Globus pallidus (tissue), 1 donor: ENCODE data around the gene ZSCAN25.
"Not testable (repeated sequence)": the region's sequence is repeated elsewhere in the genome, so short reads cannot be mapped to it uniquely, and the experiment has no call there.

Experiments
- DNase-seq: peaks from one replicate; pipeline ENCODE4 v3.0.0-alpha.2; 2015; ENCODE audit warnings: low spot score

ZSCAN25 gene

GRCh38 chr7:99645590-99645989 lies 28.8 kb downstream of the ZSCAN25 start:
- no peak for DNase-seq

GRCh38 chr7:99648843-99649242 lies 32.1 kb downstream of the ZSCAN25 start:
- no peak for DNase-seq

DNA sequence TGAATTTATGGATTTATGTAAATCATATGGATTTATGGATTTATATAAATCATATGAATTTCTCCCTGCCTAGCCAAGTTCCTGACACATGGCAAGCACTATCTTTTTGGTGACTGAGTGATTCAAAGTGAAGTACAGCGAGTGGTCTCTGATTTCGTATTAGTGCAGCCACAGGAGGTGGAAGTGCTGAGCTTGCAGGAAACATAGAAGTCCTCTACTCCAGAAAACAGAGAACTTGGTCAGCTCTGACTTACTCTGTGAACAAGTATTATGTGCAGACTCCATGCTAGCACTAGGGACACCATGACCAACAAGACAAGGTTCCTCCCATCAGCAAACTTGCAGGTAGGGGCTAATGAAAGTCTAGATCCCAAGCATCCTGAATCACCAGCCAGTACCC lies 34.5 kb downstream of the ZSCAN25 start:
- DNase-seq, result no peak

DNA sequence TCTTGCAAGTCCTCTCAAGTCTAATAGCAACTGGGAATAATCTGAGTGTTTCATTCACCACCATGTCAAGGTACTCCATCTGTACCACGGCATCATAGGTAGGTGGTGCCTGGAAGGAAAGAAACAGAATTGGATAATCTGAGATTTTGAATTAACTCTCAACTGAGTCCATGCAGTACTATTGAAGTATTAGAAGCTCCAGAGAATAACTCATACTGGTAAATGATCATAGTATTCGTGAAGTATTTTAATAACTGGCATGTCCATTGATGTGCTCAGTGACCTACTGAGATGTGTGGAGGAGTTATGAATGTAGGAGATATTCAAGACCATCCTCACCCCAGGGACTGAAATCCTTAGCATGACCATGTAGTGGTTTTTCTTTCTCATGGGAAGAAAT lies 35.9 kb downstream of the ZSCAN25 start:
- DNase-seq, result no peak

GRCh38 chr7:99653269-99653668 lies 36.5 kb downstream of the ZSCAN25 start:
- DNase-seq, result not testable (repeated sequence)

DNA sequence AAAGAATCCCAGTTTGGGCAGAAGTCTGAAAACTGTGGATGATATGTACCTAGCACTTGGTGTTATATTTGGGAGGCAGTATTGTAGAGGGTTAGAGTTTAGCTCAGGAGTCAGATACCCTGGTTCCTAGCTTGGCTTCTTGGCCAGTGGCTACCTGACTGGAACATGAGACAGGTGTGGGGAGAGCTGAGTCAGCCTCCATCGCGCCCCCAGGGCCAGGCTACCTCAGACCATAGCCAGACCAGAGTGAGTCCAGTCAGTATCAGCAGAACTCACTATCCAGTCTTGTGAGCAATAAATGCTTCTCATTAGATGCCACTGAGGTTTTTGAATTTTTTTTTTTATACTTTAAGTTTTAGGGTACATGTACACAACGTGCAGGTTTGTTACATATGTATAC lies 37.0 kb downstream of the ZSCAN25 start:
- DNase-seq, result no peak

GRCh38 chr7:99654626-99655025 lies 37.9 kb downstream of the ZSCAN25 start:
- not testable (repeated sequence) for DNase-seq

DNA sequence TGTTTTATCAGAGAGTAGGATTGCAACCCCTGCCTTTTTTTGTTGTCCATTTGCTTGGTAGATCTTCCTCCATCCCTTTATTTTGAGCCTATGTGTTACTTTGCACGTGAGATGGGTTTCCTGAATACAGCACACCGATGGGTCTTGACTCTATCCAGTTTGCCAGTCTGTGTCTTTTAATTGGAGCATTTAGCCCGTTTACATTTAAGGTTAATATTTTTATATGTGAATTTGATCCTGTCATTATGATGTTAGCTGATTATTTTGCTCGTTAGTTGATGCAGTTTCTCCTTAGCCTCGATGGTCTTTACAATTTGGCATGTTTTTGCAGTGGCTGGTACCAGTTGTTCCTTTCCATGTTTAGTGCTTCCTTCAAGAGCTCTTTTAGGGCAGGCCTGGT lies 41.1 kb downstream of the ZSCAN25 start:
- not testable (repeated sequence) for DNase-seq

DNA sequence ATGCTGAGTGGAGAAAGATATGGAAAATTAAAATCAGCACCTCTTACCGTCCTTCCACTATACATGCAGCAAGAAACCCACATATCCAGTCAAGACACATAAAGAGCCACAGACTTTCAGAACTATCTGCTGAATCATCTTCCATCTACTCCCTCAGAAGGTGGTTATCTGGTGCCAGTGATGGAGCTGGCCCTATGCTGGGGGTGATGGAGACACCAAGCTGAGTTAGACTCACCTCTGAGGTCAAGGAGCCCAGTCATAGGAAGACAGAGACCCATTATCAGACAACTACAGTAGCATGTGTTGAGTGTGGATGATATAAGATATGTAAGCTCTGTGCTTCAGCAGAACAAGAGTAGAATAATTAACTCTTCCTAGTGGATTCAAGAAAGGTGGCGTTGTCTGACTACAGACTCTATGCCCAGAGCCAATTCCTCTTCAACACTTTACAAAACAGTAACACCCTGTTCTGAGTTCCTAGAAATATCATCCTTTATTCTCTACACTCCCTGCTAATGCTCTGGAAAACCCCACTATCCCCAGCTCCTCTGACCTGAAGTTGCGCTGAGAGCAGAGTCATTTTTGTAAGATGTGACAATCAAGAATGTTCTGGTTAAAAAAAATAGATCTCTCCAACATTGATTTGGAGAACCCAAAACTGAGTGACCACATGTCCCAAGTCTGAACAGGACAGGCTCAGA lies 48.7 kb downstream of the ZSCAN25 start:
- DNase-seq, result no peak

DNA sequence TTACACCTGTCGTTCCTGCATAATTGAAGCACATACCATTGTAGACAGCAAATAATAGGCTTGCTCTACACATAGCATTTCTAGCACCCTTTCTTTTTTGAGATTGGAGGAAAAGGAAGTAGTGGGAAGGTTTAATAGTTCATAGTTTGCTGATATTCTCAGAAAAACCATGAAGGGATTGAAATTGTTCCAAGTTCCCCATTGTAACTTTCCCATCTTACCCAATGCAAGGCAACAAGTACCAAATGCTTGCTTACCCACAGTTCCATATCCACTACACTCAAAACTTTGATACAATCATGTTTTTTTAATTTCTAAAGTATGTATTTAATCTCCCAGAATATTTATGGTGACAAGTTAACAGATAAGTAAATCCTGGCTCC lies 49.3 kb downstream of the ZSCAN25 start:
- DNase-seq, result no peak

DNA sequence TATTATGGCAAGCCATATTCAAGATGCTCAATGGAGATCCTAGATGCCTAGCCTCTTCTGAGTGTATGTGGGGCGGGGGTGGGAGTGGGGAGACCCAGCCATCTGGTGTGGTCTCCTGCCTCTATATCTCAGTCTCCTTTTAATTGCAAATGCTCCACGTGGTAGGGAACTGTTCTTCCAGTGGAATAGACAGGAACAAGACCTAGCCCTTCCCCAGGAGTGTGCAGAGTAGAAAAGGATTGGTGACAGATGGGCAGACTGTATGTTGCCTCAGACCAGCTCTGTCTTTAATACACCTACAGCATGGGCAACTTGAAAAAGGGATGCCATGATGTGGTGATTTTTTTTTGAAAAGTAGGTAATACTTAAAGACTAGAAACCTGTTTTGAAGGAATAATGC lies 50.4 kb downstream of the ZSCAN25 start:
- no peak for DNase-seq

GRCh38 chr7:99668541-99668940 lies 51.8 kb downstream of the ZSCAN25 start:
- DNase-seq, result no peak

- DNase-seq, result no peak
Observed at GRCh38 chr7:99669782-99670181, 53.0 kb downstream of the ZSCAN25 start.

GRCh38 chr7:99672573-99672972 lies 55.8 kb downstream of the ZSCAN25 start:
- no peak for DNase-seq

DNA sequence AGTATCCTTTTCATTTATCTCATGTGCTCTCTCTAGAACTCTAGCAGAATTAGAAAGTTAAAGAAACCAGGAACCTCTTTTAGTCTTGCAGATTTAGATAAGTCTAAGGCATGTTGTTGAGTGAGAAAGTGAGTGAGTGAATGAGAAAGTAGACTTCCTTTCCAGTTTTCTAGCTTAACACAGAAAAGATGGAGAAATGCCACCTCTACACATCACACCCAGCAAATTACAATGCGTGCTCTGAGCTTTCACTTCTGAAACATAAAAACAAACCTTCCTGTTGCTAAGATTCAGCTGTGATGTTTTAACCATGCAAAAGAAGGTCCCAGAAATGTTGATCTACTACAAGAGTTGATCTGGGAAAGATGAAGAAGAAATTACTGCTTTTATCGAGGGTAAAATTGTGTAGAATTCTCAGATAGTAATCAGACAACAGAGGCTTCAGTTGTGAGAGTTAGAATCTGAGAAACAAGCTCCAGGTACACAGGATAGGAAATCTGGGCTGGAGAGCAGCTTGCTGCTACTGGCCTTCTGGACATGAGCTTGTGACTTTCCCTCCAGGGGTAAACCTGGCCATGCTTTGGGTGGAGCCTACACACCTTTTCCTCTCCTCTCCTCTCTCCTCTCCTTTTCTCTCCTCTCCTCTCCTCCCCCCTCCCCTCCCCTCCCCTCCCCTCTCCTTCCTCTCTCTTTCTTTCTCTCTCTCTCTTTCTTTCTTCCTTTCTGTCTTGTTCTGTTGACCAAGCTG lies 58.4 kb downstream of the ZSCAN25 start:
- DNase-seq, result no peak

- no peak for DNase-seq
Observed at GRCh38 chr7:99677013-99677647, 60.4 kb downstream of the ZSCAN25 start.

GRCh38 chr7:99677648-99678045 lies 60.9 kb downstream of the ZSCAN25 start:
- DNase-seq, result no peak

DNA sequence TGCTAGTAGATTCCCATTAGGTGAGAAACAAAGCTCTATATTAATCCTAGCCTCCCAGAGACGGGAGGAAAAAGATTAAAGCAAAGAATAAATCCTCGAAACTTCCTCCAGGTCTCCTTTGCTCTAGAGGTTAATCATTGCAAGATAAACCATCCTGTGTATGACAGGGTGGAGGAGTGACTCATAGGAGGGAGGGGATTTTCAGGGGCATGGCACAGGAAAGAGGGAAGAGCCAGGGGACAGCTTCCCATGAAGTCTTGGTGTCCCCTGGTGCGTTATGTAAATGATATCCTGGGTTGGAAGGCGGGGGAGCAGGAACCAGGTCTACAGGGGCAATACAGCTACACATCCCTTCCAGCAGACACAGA lies 62.3 kb downstream of the ZSCAN25 start:
- no peak for DNase-seq

DNA sequence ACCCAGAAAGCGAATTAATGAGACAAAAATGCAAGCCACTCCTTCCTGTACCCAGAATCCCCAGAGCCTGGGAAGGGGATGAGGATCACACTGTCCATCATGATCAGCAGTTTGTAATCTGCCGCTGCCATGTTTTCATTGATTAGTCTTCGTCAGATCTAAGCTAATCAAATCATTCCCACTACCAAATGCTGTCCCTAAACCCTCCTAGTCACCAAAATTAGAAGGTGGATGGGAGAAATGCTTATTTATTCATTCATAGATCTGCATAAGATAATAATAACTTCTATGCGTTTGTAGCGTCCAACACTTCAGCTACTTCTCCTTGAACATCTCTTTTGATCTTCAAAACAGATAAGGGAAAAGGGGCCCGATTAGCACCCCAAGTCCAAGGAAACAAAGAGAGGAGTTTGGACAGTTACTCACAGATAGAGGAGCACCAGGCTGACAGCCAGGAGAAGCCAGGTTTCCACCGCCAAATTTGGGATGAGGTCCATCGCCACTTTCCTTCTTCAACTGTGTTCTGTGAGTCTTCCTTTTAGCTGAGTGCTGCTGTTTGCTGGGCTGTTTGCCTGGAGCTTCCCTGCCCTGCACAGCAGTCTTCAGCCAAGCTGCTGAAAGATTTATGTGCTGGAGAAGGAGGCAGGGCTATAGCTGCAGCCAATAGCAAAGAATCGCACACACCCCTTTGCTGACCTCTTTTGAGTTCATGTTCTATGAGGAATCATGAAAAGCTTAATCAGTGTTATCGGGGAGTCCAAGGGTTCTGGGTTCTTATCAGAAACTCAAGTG lies 62.9 kb downstream of the ZSCAN25 start, which contains the start of gene CYP3A5:
TSS of gene CYP3A5 (minus strand) at position 597 of the 792 bp plus-strand sequence. CDS start at position 497, 100 bp downstream.
- no peak for DNase-seq
